IPS-15b (cell line): ENCODE measurements around the gene TIMM44.

Experiments used
- H3K27me3 ChIP-seq: one replicate; pipeline ENCODE4 v1.6.1; 2013; ENCODE audit warnings: low read length; ENCODE audit not compliant: control insufficient read depth, insufficient read depth
- H3K36me3 ChIP-seq: one replicate; pipeline ENCODE4 v1.6.1; 2013; ENCODE audit warnings: low read length; ENCODE audit not compliant: control insufficient read depth, insufficient read depth
- H3K4me1 ChIP-seq: one replicate; pipeline ENCODE4 v1.6.1; 2013; ENCODE audit warnings: mild to moderate bottlenecking, low read length; ENCODE audit not compliant: control insufficient read depth, insufficient read depth
- H3K4me3 ChIP-seq: one replicate; pipeline ENCODE4 v1.5.1; 2013; ENCODE audit warnings: low read depth, low read length
- H3K9ac ChIP-seq: one replicate; pipeline ENCODE4 v1.6.1; 2013; ENCODE audit warnings: low read depth, mild to moderate bottlenecking, low read length
- H3K9me3 ChIP-seq: one replicate; pipeline ENCODE4 v1.6.1; 2013; ENCODE audit warnings: mild to moderate bottlenecking, low read length; ENCODE audit not compliant: control insufficient read depth, insufficient read depth

TIMM44 gene

DNA sequence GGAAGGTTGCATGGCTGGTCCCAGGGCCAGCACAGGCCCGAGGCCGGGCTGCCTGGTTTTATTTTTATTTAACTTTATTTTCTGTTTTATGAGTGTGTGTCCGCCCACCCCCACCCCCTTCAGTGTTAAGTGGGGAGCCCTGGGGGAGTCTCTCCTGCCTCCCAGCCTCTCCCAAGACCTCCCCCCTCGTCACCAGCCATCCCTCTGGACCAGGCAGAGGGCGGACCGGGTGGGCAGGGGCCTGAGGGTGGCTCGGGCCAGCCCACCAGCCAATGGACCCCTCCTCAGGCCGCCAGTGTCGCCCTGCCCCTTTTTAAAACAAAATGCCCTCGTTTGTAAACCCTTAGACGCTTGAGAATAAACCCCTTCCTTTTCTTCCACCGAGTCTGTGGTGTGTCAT lies 29.4 kb downstream of the TIMM44 start:
- H3K27me3 ChIP-seq, result peaks cover 30% of the 10 kb centered on the region
- no peak overlapping the region for H3K9ac ChIP-seq
- H3K4me3 ChIP-seq, result no peak overlapping the region
- no peaks in the 10 kb centered on the region for H3K9me3 ChIP-seq
- H3K4me1 ChIP-seq, result no peaks in the 10 kb centered on the region
- peaks cover 19% of the 10 kb centered on the region for H3K36me3 ChIP-seq

DNA sequence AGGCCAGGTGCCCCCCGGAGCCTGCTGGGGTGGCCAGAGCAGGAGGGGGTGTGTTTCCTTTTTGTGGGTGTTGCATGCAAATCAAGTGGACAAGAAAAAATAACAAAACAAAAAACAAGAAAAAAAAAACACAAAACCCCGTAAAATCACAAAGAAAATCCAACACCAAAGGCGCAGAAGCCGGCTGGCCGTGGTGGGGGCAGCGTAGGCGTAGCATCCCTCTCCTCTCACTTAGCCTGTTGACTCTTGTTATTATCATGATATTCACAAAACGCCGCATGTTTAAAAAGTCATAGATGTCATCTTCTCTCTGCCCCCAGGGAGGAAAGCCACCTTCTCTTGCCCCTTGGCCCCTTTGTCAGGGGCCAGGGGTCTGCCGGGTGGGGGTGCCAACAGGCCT lies 29.8 kb downstream of the TIMM44 start:
- no peaks in the 10 kb centered on the region for H3K9me3 ChIP-seq
- H3K4me3 ChIP-seq, result no peak overlapping the region
- H3K9ac ChIP-seq, result no peak overlapping the region
- peaks cover 19% of the 10 kb centered on the region for H3K36me3 ChIP-seq
- no peaks in the 10 kb centered on the region for H3K4me1 ChIP-seq
- H3K27me3 ChIP-seq, result peaks cover 28% of the 10 kb centered on the region

DNA sequence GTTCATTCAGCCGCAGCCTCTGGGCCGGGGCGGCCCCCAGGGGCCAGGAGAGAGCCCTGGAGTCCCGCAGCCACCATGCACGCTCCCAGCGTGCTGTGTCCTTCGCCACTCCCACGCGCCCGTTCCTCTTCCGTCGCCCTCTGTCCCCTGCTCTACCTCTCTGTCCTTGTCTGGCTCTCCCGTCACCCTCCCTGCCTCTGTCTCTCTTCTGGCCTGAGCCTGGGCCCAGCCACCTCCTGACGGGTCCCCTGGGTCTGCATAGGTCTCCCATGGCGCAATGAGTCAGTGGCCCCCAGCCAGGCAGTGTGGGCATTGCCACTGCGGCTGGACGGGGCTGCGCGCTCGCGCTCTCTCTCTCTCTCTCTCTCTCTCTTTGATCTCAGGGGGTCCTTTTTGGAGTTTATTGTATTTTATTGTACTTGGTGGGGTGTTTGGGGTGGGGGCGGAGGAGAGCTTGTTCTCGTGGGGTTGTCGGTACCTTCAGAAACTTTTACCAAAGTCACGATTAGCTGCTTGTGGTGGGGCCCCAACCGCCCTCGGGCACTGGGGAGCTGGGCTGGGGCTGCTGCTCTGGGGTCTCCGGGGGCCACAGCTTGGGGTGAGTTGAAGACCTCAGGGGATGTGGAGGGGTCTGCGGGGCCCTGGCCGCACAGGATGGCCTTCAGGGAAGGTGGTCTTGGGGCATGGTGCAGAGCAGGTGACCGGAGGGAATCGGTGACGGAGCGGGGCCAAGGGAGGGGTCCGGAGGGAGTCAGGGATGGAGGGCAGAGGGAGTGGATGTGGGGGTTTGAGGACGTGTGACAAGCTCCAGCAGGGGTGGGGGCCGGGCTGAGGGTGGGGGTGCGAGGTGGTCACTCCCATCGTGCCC lies 30.5 kb downstream of the TIMM44 start:
- Histone ChIP-seq H3K9ac (no peak overlapping the region), H3K36me3 (peaks cover 19% of the 10 kb centered on the region), H3K27me3 (peaks cover 21% of the 10 kb centered on the region), H3K4me3 (no peak overlapping the region), H3K9me3 (no peaks in the 10 kb centered on the region), H3K4me1 (no peaks in the 10 kb centered on the region)

GRCh38 chr19:7912144-7912696 lies 31.2 kb downstream of the TIMM44 start:
- Histone ChIP-seq H3K27me3 (peaks cover 16% of the 10 kb centered on the region), H3K4me1 (no peaks in the 10 kb centered on the region), H3K4me3 (no peak overlapping the region), H3K36me3 (peaks cover 19% of the 10 kb centered on the region), H3K9me3 (no peaks in the 10 kb centered on the region), H3K9ac (no peak overlapping the region)

GRCh38 chr19:7911508-7912143 lies 31.8 kb downstream of the TIMM44 start:
- Histone ChIP-seq H3K36me3 (peaks cover 19% of the 10 kb centered on the region), H3K27me3 (peaks cover 12% of the 10 kb centered on the region), H3K9ac (no peak overlapping the region), H3K4me1 (no peaks in the 10 kb centered on the region), H3K9me3 (no peaks in the 10 kb centered on the region), H3K4me3 (no peak overlapping the region)

- Histone ChIP-seq H3K36me3 (peaks cover 27% of the 10 kb centered on the region), H3K4me3 (no peak overlapping the region), H3K4me1 (no peaks in the 10 kb centered on the region)
Measured at GRCh38 chr19:7910321-7911161, 32.9 kb downstream of the TIMM44 start.

GRCh38 chr19:7909471-7910067 lies 33.9 kb downstream of the TIMM44 start:
- peaks cover 2% of the 10 kb centered on the region for H3K4me1 ChIP-seq
- peaks cover under 1% of the 10 kb centered on the region for H3K27me3 ChIP-seq
- H3K4me3 ChIP-seq, result no peak overlapping the region
- no peak overlapping the region for H3K9ac ChIP-seq
- H3K9me3 ChIP-seq, result no peaks in the 10 kb centered on the region
- H3K36me3 ChIP-seq, result peaks cover 28% of the 10 kb centered on the region

More at GRCh38 chr19:7910321-7911161, 32.9 kb downstream of the TIMM44 start:
- Histone ChIP-seq H3K27me3 (peaks cover 8% of the 10 kb centered on the region), H3K9me3 (no peaks in the 10 kb centered on the region), H3K9ac (no peak overlapping the region)

DNA sequence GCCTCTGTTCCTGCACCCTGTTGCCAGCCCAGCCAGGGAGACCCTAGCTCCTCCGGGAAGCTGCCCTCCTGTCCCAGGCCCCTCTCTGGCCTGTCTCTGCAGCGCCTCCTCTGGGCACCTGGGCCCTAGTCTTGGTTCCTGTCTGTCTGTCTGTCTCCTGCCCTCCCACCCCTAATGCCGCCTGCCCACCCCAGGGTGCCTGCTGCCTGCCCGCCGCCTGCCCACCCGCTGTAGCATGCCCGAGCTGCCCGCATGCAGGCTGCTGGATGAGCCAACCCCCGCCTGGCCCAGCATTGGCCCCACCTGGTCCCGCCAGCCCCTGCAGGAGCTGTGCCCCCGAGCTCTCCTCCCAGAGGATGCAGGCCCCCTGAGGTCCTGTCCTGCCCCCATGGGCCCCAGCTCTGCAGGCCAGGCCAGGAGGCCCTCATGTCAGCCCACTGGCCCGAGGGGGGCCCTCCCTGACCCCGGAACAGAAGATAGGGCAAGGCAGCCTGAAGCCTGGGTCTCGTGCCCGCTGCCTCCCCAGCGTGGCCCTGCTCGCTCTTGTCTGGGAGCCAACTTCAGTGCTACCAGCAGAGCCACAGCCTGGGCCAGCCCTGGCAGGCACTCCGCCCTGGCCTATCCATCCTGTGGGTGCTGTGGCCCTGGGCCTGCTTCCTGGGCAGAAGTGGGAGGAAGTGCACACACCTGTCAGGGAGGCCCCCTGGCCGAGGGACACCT lies 34.6 kb downstream of the TIMM44 start:
- H3K4me3 ChIP-seq, result no peak overlapping the region
- H3K9ac ChIP-seq, result no peak overlapping the region
- peaks cover 28% of the 10 kb centered on the region for H3K36me3 ChIP-seq
- no peaks in the 10 kb centered on the region for H3K9me3 ChIP-seq
- H3K27me3 ChIP-seq, result no peaks in the 10 kb centered on the region
- peaks cover 2% of the 10 kb centered on the region for H3K4me1 ChIP-seq

DNA sequence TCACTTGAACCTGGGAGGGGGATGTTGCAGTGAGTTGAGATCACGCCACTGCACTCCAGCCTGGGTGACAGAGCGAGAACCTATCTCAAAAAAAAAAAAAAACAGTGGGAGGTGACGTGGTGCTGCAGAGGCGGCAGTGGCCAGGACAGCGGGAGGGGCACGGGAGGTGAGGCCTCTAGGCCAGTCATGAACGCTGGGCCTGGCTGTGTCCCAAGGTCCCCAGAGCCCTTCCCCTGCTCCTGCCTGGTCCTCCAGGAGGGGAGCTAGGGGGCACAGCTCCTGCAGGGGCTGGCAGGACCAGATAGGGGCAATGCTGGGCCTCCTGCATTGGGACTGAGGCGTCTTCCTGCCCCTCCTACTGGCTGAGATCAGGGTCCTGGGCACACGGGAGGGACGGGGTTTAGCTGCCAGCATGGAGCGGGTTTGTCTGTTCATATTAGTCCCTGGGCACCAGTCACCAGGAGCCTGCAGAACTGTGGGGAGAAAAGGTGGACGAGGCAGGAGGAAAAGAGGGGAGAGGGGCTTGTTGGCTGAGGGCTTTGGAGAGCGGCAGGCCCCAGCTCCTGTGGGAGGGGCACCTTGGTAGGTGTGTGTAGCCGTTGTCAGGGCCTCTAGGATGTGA lies 35.3 kb downstream of the TIMM44 start:
- no peak overlapping the region for H3K4me3 ChIP-seq
- H3K9me3 ChIP-seq, result no peaks in the 10 kb centered on the region
- H3K4me1 ChIP-seq, result peaks cover 2% of the 10 kb centered on the region
- no peak overlapping the region for H3K9ac ChIP-seq
- H3K36me3 ChIP-seq, result peaks cover 28% of the 10 kb centered on the region
- no peaks in the 10 kb centered on the region for H3K27me3 ChIP-seq

- Histone ChIP-seq H3K27me3 (no peaks in the 10 kb centered on the region), H3K9ac (no peak overlapping the region), H3K36me3 (peaks cover 28% of the 10 kb centered on the region), H3K9me3 (no peaks in the 10 kb centered on the region), H3K4me1 (peaks cover 2% of the 10 kb centered on the region), H3K4me3 (no peak overlapping the region)
Measured at GRCh38 chr19:7907544-7907943, 35.9 kb downstream of the TIMM44 start.
